Measurements from ENCODE around the gene MMEL1.
"Not testable (repeated sequence)": the region's sequence is repeated elsewhere in the genome, so short reads cannot be mapped to it uniquely, and the experiment has no call there.

MMEL1 gene

DNA sequence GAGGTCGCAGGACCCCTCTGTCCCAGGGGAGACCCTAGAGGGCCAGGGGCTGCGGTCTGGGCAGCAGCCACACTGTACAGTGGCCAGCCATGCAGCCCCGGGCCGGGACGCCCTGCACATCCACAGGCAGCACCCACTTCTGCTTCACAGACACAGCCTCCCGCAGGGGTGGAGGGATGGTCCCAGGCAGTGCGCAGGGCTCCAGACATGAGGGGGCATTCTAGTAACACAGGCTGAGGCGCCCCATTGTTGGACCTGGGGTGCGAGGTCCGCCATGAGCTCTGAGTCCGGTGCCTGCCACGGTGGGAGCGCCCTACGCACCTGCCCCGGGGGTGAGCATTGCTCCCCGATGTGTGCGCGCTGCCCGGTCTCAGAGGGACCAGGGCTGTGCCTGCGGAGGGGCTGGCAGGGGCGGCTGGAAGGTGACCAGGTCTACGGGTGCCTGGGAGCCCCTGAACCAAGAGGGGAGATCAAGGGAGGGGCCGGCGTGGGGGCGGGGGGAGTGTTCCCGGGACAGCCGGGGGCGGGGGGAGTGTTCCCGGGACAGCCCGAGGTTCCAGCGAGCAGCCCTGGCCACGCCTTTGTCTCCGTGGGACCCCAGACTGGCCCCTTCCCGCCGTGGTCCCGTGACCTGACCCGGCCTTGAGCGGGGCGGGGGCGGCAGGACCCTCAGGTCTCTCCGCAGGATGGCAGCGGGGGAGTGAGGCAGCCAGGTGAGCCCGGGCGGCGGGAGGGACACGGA is 4.5 kb downstream of the MMEL1 start:
- FAIRE-seq = no peak

DNA sequence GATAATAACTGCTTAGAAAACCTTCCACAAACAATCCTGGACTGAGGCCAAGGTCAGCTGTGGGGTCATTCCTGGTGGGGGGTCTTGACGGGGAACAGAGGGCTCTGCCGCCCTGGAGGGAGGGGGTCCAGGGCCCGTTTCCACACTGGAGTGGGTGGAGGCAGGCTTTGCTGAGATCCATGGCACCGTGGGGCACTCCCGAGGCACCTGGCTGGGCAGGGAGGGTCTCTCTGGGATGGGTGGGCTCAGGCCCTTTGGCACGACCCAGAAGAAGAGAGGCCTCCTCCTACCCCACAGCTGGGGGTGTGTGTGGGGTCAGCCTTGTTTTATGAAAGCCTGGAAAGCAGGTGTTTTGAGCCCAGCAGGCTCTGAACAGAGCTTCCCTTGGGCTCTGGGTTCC is 5.1 kb downstream of the MMEL1 start:
- FAIRE-seq = no peak

DNA sequence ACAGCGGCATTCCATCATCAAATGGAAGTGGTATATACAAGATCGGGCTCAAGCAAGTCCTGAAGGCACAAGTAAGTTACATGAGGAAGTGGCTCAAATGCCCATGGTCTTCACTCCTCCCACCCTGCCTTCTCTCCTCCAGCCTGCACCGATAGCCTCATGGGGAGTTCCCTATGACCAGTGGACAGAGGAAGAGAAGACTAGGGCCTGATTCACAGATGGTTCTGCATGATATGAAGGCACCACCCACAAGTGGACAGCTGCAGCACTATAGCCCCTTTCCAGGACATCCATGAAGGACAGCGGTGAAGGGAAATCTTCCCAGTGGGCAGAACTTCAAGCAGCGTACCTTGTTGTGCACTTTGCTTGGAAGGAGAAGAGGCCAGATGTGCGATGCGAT is 7.1 kb downstream of the MMEL1 start:
- FAIRE-seq = not testable (repeated sequence)

DNA sequence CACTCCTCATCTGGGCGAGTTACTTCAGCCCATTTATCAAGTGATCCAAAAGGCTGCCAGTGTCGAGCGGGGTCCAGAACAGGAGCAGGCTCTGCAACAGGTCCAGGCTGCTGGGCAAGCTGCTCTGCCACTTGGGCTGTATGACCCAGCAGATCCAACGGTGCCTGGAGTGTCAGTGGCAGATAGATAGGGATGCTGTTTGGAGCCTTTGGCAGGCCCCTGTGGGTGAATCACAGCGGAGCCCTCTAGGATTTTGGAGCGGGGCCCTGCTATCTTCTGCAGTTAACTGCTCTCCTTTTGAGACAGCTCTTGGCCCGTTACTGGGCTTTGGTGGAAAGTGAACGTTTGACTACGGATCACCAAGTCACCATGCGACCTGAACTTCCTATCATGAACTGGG is 7.5 kb downstream of the MMEL1 start:
- FAIRE-seq = no peak

DNA sequence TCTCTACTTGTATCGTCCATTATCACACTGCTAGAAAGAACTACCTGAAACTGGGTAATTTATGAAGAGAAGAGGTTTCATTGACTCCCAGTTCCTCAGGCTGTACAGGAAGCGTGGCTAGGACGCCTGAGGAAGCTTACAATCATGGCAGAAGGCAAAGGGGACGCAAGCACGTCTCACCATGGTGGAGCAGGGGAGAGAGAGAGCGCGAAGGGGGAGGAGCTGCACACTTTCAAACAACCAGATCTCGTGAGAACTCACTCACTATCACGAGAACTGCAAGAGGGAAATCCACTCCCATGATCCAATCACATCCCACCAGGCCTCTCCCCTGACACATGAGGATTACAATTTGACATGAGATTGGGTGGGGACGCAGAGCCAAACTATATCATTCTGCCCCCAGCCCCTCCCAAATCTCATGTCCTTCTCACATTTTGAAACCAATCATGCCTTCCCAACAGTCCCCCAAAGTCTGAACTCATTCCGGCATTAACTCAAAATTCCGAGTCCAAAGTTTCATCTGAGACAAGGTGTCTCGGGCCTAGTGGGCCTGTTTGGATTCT is 8.0 kb downstream of the MMEL1 start:
- FAIRE-seq = no peak

DNA sequence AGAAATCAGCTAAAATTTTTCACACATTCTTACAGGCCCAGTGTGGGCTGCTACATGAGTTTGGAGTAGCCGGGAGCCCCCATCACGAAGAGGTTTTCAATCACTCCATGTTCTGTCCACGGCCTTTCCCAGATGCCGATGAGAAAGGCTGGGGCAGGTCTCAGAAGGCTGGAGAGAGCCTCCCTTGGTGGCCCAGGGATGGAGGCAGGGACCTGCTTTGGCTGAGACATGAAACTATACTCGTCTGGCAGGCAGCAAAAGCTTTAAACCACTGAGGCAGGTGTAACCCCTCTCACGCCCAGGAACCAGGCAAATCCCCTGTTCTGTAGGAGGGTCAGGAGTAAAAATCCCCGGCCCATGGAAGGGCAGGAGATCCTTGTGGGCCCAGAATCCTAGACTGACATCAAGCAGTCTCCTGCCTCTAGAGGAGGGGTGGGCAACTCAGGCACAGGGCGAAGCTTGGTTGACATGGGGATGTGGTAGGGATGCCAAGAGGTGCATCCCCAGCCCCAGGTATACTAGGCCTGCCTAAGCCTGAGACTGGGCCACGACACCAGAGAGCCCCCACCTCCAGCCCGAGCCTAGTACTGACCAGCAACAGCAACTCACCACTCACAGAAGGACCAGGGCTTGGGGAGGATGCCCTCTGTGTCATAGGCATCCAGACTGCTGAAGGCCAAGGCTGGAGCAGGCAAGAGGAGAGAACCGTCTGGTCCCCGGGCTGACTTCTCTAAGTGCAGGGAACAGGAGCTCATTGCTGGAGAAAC is 9.1 kb downstream of the MMEL1 start:
- FAIRE-seq = no peak

DNA sequence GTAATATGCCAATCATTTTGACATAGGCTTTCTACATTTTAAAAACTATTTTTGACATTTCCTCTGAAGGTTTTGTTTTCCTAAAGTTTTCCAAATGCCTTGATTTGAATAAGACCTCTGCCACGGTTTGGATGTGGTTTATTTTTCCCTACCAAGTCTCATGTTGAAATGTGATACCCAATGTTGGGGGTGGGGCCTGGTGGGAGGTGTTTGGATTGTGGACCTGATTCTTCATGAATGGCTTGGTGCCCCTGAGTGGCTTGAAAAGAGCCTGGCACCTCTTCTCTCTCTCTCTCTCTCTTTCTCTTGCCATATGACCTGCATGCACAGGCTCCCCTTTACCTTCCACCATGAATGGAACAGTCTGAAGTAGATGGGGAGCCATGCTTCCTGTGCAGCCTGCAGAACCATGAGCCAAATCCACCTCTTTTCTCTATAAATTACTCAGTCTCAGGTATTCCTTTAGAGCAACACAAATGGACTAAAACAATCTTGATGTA is 14.8 kb downstream of the MMEL1 start:
- no peak for FAIRE-seq

DNA sequence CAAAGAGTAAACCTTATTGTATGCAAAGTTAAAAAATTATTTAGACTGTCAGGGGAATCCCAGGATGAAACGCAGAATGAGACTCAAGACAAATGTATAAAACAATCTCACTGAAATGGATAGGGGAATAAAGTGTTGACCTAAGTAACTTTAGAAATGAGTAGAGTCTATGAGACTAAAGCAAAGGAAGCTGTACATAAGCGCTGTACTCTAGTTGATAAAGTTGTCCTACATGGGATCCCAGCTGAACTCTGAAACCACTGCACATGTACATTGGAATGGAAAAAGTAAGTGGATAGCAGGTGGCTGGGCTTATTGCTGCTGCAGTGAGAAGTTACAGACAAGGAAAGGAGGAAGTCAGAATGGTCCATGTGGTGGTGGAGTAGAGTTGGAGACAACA is 18.7 kb downstream of the MMEL1 start:
- no peak for FAIRE-seq

DNA sequence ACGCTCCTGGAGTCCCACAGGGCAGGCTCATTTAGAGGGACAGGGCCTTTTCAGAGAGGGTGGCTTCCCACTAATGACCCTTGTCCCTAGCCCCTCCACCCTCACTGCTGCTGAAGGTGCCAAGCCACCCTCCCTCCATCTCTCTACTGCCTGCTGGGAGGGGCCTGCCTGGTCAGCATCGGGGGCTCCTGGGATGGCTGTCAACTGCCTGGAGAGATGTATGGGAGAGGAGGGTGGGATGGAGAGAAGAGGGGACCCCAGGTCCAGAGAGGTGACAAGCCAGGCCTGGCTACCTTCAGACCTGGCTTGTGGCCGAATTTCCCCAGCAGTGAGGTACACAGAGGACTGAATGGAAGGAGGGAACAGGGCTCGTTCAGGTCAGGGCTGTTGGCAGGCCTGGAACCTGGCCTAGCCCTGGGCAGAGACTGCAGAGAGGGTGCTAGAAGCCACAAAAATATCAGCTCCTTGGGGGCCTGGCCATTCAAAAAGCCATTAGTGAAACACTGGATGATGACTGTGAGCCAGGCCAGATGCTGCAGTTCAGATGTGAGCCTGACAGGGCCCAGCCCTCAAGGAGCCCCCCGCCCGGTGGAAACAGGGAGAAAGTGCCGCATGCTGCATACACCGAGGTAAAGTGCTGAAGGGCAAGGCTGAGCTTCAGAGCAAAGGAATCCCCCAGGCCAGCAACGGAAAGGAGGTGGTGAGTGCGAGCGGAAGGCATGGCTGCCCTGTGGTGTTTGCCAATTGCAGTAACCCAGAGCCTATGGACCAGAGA is 20.0 kb downstream of the MMEL1 start:
- FAIRE-seq = no peak

DNA sequence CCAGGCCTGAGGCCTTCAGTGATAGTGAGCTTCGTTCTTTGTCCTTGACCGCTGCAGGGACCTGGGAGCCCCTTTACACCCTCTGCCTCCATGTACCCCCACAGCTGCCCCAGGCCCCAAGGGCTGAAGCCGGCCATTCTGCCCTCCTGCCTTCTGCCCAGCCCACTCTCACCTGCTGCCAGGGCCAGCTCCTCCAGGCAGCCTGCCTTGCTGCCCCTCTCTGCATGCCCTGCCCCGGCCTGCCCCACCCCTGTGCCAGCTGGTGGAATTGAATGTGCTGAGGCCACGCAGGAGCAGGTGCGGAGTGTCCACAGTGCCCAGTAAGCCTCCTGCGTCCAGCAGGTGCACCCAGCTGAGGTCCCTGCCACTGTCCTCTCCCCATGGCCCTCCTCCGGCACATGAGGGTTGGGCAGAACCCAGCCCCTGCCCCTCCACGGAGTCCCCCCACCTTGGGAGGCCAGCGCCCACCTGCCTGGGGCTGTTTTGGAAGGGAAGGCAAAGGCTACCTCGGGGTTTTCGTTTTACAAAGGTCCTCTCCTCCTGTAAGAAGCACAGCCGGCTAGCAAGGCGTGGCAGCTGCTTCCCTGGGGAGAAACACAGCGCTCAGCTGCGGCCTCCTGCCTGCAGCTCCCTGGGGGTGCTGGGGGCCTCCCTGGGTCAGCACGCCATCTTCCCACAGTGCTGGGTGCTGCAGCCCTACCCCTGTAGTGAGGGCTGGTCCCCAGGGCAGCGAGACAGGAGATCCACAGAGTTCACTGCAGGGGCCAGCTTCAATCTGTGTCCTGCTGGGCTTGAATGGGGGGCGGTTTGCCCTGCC is 21.0 kb downstream of the MMEL1 start:
- no peak for FAIRE-seq

DNA sequence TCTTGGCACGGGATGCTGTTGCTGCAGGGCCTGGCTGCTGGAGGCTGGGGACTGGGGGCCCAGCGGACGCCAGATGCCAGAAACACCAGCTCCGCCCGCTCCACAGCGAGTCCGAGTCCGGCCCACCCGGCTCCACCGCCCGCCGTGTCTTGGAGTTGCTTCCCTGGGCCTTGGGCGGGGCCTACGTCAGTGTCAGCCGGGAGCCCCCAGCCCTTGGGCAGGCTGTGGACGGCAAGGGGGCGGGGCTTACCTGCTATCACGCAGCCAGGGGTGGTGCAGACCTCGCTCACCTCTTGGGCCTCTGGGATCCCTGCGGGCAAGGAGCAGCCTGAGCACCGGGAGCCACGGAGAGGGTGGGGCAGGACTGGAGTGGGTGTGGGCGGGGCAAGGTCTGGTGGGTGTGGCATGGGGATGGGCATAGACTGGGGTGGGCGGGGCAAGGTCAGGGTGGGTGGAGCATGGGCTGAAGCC is 21.8 kb downstream of the MMEL1 start:
- FAIRE-seq = no peak

DNA sequence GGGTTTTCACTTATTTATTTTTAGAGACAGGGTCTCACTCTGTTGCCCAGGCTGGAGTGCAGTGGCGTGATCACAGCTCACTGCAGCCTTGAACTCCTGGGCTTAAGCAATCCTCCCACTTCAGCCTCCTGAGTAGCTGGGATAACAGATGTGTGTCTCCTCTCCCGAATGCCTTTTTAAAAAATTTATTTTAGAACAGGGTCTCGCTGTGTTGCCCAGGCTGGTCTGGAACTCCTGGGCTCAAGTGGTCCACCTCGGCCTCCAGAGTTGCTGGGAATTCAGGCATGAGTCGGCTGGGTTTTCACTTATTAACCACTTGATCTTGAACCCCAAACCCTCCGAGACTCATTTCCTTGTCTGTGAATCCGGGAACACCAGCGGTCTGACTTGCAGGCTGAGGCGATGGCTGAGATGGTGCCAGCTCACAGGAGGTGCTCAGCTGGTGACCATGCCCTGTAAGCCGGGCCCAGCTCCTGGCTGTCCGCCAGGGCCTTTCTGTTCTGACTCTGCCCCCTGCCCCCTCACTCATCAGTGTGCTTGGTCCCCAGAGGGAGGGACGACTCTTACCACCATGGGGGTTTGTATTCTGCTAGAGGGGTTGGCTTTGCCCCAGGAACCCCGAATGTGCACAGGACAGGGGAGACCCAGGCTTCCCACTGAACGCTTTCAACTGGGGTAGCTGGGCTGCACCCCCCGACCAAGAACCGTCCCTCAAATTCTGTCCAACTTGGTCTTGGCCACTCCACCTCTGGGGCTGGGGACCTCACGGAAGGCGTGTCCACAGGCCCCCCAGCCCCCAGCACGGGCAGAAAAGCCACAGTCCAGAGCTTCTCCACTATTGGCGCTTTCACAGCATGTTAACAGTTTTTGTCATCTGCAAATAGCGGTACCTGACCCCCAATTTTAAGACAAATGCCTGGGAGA is 22.5 kb downstream of the MMEL1 start:
- FAIRE-seq = no peak

DNA sequence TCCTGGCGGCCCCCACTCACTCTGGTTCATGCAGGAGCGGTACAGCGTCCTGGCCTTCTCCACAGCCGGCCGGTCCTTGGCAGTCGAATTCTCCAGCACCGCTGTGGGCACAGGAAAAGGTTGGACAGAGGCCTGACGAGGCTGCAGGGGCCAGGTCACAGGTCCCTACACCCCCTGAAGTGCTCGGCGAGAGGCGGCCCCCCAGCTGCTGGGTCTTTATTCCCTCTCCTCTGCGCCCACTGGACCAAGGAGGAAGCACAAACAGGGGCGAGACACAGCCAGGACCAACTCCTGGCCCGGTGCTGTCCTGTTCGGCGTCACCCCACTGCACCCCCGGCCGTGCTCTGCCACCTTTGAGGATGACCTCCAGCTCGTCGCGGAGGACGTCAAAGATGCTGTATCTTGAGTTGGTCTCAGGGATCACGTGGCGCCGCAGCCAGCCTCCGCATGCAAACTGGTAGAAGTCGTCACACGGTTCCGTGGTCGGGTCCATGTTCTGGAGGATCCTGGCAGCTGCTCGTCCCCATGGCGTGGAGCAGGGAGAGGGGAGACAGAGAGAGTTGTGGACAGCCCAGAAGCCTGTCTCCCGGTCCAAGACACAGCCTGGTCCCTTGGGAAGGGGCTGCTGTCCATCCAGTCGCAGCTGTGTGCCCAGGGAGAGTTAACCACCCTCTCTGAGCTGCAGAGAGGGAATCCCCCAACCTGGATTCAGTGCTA is 23.3 kb downstream of the MMEL1 start:
- no peak for FAIRE-seq

DNA sequence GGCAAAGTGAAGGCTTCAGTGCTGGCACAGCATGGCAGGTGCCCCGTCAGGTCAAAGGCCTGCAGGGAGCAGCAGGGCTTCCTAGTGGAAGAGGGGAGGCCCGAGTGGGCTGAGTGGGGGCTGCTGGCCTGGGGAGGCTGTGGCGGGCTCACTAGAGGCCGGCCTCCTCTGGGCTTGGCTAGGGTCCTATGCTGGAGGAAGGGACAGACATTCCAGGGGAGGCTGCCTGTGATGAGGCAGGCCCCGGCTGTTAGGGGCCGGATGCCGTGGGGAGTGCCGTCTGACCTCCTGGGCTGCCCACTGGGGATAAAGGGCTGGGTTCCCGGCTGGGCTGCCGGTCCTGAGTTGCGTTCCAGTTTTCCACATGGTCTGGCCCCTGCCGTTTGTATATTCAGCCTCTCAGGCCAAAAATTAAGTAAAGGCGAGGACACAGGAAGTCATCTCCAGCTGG is 25.1 kb downstream of the MMEL1 start:
- no peak for FAIRE-seq

DNA sequence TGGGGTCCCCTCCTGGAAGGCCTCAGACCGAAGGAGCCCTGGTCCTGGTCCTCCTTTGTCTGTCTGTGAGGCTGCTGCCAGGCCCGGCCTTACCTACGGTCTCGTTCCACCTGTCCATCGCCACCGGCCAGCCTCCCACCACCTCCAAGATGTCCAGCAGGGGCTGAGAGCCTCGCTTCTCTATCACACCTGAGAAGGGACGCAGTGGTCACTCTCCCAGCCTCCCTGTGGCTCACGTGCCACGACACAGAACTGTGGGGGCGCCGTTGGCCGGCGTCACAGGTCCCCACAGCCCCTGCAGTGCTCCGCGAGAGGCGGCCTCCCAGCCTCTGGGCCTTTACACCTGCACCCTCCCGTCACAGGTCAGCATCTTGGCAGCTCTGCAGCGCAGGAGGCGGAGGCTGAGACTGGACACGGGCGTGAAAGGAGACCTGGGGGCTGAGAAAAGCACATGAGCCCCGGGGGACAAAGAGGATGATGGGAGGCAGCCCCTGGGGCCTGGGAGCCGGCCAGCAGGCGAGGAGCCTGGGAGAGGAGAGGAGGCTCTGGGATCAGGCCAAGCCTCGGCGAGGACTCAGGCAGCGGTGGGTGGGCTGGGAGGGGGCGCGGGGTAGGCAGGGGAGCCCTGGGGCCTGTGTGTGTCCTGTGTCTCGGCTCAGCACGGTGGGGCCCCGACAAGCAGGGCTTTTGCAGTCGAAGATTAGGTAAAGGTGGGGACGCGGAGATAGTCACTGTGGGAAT is 25.8 kb downstream of the MMEL1 start:
- FAIRE-seq = no peak

DNA sequence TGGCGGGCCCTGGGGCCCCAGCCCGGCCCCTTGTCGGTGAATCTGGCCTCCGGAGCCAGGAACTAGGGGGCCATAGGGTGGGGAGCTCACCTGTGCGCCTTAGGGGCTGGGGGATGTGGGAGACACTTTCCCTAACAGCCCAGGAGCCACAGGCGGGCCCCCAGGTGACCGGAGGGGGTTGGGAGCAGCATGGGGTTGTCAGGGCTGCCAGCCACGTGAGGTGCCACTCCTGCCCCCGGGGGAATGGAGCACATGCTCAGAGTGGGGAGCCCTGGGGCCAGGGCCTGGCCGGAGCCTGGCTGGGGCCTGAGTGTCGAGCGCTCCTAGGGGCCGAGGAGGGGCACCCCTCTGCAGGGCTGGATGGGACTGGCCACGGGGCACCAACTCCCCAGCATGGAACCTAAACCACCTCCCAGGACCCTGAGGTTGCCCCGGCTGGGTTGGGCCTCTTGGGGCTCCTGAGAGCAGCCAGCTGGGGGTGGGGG is 26.4 kb downstream of the MMEL1 start:
- no peak for FAIRE-seq

DNA sequence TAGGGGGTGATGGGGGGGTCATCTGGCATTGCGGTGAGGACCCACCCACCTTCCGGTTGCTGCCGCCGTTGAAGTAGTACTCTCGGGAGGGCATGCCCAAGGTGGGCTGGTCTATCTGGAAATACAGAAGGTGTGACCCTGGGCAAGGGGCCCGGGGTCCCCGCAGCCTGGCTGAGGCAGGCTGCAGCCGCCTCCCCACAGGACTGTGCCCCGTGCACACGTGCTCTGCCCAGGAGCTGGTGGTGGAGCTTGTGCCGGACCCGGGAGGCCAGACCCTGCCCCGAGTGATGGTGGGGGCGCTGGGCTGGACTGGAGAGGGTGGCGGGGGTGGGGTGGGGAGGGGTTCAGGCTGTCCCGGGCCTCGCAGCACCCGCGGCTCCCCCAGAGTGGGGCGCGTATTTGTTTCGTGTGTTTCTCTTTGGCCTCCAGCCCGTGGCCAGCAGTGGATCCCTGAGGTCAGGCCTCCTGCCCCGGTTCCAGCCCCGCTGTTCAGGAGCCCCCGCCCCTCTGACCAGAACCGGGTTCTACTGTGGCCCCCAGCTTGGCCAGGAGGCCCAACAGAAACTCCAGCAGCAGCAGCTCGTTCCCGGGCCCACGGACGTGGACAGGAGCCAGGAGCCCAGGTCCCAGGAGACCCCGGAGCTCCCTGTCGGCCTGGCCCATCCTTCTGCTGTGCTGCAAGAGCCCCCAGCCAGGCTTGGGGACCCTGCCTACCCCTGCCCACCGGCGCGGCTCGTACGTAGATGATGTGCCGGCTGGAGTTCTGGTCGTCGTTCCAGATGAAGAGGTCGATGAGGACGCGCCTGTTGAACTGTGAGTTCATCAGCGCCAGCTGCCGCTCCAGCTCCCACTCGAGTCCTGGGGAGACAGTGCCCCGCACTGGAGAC is 27.1 kb downstream of the MMEL1 start:
- no peak for FAIRE-seq

DNA sequence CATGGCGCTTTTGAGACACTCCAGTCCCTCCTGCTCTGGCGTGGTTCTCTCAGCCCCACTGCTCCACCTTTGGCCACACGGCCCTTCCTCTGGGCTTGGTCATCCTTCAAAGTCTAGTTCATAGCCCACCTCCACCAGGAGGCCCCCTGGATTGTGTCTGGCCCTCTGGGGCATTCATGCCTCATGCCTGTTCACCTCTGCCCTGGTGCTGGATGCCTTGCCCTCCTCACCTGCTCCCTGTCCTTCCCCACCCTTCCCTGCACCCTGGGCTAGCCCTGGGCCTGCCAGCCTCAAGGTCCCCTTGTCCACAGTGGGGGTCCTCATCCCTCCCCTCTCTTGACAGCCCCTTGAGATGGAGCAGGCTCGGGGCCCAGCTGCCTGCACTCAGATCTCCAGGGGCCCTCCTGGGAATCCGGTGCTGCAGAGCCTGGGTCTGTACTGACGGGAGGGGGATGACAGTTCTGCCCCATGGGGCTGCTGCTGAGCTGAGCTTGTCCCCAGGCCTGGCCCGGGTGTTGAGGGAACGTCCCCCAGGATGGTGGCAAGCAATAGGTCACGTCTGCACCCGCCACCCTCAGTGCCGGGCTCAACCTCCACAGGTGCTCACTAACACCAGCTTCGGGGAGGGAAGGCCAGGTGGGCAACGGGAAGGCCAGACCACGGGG is 27.8 kb downstream of the MMEL1 start:
- no peak for FAIRE-seq

All from colon (tissue), 2 donors.